SU-DHL-6 (cell line): ENCODE results near the gene TBC1D22A.

Experiments
- H2AFZ ChIP-seq: fragments of 200-600 bp; sonication (generic); 2 replicates; pipeline ENCODE4 v1.6.1; 2014; ENCODE audit warnings: low read depth, mild to moderate bottlenecking, moderate library complexity, mixed read lengths, antibody characterized with exemption, low read length; ENCODE audit not compliant: severe bottlenecking
- H3F3A ChIP-seq: fragments of 200-600 bp; shearing (Covaris generic); 2 replicates; pipeline ENCODE4 v1.6.0; 2016; ENCODE audit warnings: antibody characterized with exemption, mild to moderate bottlenecking; ENCODE audit not compliant: insufficient read depth
- H3K27ac ChIP-seq: fragments of 200-600 bp; sonication (generic); 2 replicates; pipeline ENCODE4 v1.5.1; 2016; ENCODE audit warnings: low read depth, mild to moderate bottlenecking, low read length, moderate library complexity, mixed read lengths
- H3K27me3 ChIP-seq: fragments of 200-600 bp; sonication (generic), shearing (Covaris generic); 2 replicates; pipeline ENCODE4 v1.6.0; 2014; ENCODE audit warnings: mild to moderate bottlenecking, low read length
- H3K36me3 ChIP-seq: fragments of 200-600 bp; sonication (generic); 2 replicates; pipeline ENCODE4 v1.6.1; 2014; ENCODE audit warnings: mild to moderate bottlenecking, low read length, mixed read lengths
- H3K4me2 ChIP-seq: fragments of 300-600, 200-600 bp; shearing (Covaris generic), sonication (generic); 2 replicates; pipeline ENCODE4 v1.6.0; 2014; ENCODE audit warnings: low read length, low read depth, mild to moderate bottlenecking; ENCODE audit not compliant: poor library complexity, severe bottlenecking
- H3K4me3 ChIP-seq: fragments of 200-600 bp; sonication (generic); 2 replicates; pipeline ENCODE4 v1.5.1; 2014; ENCODE audit warnings: antibody characterized with exemption, low read length, mild to moderate bottlenecking, mixed read lengths; ENCODE audit not compliant: insufficient read depth, poor library complexity, severe bottlenecking
- H3K79me2 ChIP-seq: fragments of 200-600 bp; sonication (generic); 2 replicates; pipeline ENCODE4 v1.6.1; 2014; ENCODE audit warnings: mild to moderate bottlenecking, low read length, moderate library complexity; ENCODE audit not compliant: insufficient read depth
- H3K9ac ChIP-seq: fragments of 200-600 bp; sonication (generic); 2 replicates; pipeline ENCODE4 v1.7.0; 2014; ENCODE audit warnings: mild to moderate bottlenecking, low read length
- H3K9me2 ChIP-seq: fragments of 200-600 bp; sonication (generic); replicated peaks from 2 replicates; pipeline ENCODE4 v1.6.1; 2014; ENCODE audit warnings: low read length; ENCODE audit not compliant: insufficient read depth
- H3K9me3 ChIP-seq: fragments of 200-600 bp; sonication (generic); 2 replicates; pipeline ENCODE4 v1.6.1; 2014; ENCODE audit warnings: low read length, mixed read lengths; ENCODE audit not compliant: insufficient read depth
- H4K20me1 ChIP-seq: fragments of 200-600 bp; sonication (generic); 2 replicates; pipeline ENCODE4 v1.6.1; 2014; ENCODE audit warnings: low read depth, mild to moderate bottlenecking, antibody characterized with exemption, low read length, moderate library complexity, mixed read lengths
- CTCF ChIP-seq: fragments of 200-600 bp; sonication (generic); IDR thresholded peaks from one replicate; pipeline ENCODE4 v1.5.1; 2017; ENCODE audit warnings: antibody characterized with exemption, mild to moderate bottlenecking, low read length, moderate library complexity; ENCODE audit not compliant: insufficient read depth, poor library complexity, severe bottlenecking
- EZH2phosphoT487 ChIP-seq: fragments of 200-600 bp; sonication (generic), shearing (Covaris generic); conservative IDR thresholded peaks from 2 replicates; pipeline ENCODE4 v1.6.1; 2018; ENCODE audit warnings: mild to moderate bottlenecking, antibody characterized with exemption, low read length, moderate library complexity, mixed read lengths

Gene TBC1D22A

GRCh38 chr22:46823248-46823647 is 60.8 kb downstream of the TBC1D22A start:
- Histone ChIP-seq H3K9ac (no peak overlapping the region), H3K36me3 (no peaks in the 10 kb centered on the region), H3K9me3 (no peaks in the 10 kb centered on the region), H2AFZ (no peak overlapping the region), H3F3A (no peaks in the 10 kb centered on the region), H4K20me1 (peaks cover 7% of the 10 kb centered on the region; the same call in 1 of the 2 replicates), H3K4me3 (no peak overlapping the region), H3K4me2 (no peak overlapping the region), H3K79me2 (peaks cover 74% of the 10 kb centered on the region), H3K9me2 (no peaks in the 10 kb centered on the region), H3K27ac (no peak overlapping the region), H3K27me3 (no peaks in the 10 kb centered on the region)
- no peak for TF ChIP-seq CTCF
- no peak for TF ChIP-seq EZH2phosphoT487

GRCh38 chr22:46823654-46824053 is 61.2 kb downstream of the TBC1D22A start:
- Histone ChIP-seq H3K9me2 (no peaks in the 10 kb centered on the region), H3F3A (no peaks in the 10 kb centered on the region), H2AFZ (no peak overlapping the region), H4K20me1 (peaks cover 7% of the 10 kb centered on the region; the same call in 1 of the 2 replicates), H3K9me3 (no peaks in the 10 kb centered on the region), H3K9ac (no peak overlapping the region), H3K4me2 (no peak overlapping the region), H3K27me3 (no peaks in the 10 kb centered on the region), H3K79me2 (peaks cover 74% of the 10 kb centered on the region), H3K36me3 (no peaks in the 10 kb centered on the region), H3K4me3 (no peak overlapping the region), H3K27ac (no peak overlapping the region)
- no peak for TF ChIP-seq EZH2phosphoT487
- TF ChIP-seq CTCF: no peak

- H4K20me1 ChIP-seq: peaks cover 12% of the 10 kb centered on the region; the same call in 1 of the 2 replicates
- no peak overlapping the region for H3K4me2 ChIP-seq
- TF ChIP-seq EZH2phosphoT487 (no peak), CTCF (no peak)
- H3K4me3 ChIP-seq: no peak overlapping the region
- H3K27me3 ChIP-seq: no peaks in the 10 kb centered on the region
- no peaks in the 10 kb centered on the region for H3K9me2 ChIP-seq
- H3K9ac ChIP-seq: no peak overlapping the region
- no peaks in the 10 kb centered on the region for H3F3A ChIP-seq
- H3K79me2 ChIP-seq: peaks cover 78% of the 10 kb centered on the region
- no peak overlapping the region for H3K27ac ChIP-seq
- no peak overlapping the region for H2AFZ ChIP-seq
- H3K36me3 ChIP-seq: no peaks in the 10 kb centered on the region
- H3K9me3 ChIP-seq: no peaks in the 10 kb centered on the region
These were observed 62.0 kb downstream of the TBC1D22A start for GRCh38 chr22:46824344-46824909.
